ENCODE results near the gene FIBCD1.
"Not testable (repeated sequence)": the region's sequence is repeated elsewhere in the genome, so short reads cannot be mapped to it uniquely, and the experiment has no call there.

The FIBCD1 gene

GRCh38 chr9:130973686-130974281 is 34.7 kb upstream of the FIBCD1 start:
- DNase-seq (ENCODE audit: low read depth), result no peak

DNA sequence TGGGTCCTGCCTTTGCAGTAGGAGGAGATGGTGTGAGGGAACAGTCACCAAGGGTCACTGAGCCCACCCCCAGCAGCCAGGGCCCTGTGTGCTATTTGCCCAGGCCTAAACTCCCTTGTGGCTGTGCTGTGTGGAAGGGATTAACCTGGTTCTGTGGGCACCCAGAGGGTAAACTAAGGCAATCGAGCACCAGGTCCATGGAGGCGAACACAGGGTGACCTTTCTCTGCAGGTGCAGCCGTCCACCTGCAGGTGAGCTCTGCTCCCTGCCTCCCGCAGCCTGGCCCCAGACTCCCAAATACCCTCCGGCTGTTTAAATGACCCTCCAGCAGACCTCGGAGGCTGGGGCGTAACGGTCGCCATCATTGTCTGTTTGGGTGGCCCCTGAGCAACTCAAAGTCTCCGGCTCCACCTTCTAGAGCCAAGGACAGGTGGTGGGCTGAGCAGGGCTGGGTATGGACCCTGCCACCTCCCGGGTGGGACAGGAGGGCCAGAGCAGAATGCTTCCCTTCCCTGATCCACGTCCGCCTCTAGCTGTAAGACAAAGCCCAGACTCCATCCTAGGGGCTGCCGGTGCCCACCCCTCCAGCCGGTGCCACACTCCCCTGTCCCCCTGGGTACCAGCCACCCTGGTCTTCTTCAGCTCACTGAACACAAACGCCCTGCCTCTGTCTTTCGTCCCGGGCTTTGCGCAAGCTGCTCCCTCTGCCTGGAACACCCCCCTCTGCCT is 34.1 kb upstream of the FIBCD1 start:
- DNase-seq (ENCODE audit: low read depth), result no peak

DNA sequence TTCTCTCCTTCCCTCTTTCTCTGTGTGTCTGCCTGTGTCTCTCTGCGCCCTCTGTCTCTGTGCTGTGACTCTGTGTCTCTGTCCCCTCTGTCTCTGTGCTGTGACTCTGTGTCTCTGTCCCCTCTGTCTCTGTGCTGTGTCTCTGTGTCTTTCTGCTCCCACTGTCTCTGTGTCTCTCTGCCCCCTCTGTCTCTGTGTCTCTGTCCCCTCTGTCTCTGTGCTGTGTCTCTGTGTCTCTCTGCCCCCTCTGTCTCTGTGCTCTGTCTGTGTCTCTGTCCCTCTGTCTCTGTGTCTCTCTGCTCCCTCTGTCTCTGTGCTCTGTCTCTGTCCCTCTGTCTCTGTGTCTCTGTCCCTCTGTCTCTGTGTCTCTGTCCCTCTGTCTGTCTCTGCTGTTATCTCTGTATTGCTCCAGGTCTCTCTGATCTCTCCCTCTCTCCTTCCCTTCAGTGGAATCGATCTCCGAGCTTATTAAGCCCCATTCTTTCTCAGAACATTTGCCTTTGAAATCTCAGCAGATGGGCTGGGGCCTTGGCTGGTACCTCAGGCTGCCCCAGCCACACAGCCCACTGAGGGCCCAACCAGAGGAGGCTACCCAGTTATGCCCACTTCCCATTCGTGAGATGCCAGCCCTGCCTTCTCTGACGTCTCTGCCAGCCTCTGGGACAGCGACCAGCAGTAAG is 33.4 kb upstream of the FIBCD1 start:
- DNase-seq (ENCODE audit: low read depth), result no peak

DNA sequence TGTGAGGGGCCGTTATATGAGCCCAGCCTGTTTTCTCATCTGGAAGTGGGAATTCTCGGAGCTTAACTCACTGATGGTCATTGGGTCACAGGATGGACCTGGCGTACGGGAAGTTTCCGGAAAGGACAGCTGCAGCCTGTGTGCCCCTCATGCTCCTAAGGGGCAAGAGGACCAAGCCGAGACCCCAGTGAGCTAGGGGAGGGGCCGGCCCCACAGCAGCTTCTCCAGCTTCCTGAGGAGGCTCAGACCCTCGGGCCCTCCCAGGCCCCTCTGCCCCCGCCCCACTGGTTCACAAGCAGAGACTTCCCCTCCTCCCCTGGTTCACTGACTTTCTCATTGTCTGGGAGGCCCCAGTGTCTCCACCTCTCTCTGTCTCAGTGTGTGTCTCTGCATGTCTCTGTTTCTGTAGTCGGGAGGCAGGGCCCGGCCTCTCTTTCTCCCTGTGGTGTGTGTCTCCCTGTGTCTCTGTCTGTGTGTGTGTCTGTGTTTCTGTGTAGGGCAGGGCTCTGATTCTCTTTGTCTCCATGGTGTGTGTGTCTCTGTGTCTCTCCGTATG is 32.3 kb upstream of the FIBCD1 start:
- no peak for DNase-seq (ENCODE audit: low read depth)

DNA sequence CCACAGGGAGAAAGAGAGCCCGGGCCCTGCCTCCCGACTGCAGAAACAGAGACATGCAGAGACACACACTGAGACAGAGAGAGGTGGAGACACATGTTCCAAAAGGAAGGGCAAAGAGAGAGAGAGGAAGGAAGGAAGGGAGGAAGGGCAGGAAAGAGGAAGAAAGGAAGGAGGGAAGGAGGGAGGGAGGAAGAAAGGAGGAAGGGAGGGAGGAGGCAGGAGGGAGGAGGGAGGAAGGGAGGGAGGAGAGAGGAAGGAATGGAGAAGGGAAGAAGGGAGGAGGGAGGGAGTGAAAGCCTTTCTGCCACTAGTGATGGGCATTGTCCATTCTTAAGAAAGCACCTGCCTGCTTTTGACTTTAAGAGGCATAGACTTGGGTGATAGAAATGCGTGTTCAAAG is 31.8 kb upstream of the FIBCD1 start:
- no peak for DNase-seq (ENCODE audit: low read depth)

DNA sequence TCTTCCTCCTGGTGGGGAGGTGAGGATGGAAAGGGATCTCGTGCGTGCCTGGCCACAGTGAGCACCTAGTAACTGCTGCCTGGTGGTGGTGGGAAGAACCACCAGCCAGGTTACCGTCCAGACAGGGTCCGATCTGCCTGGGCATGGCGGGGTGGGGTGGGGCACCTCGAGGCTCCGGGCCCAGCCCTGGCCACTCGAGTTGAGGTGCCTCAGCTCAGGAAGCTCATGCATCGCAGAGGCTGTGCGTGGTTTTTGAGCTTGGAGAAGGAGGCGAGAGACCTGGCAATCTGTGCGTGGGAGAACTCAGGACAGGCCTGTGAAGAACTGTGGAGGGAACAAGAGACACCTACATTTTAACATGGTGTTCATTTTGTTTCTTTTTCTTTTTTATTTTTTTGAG is 31.0 kb upstream of the FIBCD1 start:
- no peak for DNase-seq (ENCODE audit: low read depth)

DNA sequence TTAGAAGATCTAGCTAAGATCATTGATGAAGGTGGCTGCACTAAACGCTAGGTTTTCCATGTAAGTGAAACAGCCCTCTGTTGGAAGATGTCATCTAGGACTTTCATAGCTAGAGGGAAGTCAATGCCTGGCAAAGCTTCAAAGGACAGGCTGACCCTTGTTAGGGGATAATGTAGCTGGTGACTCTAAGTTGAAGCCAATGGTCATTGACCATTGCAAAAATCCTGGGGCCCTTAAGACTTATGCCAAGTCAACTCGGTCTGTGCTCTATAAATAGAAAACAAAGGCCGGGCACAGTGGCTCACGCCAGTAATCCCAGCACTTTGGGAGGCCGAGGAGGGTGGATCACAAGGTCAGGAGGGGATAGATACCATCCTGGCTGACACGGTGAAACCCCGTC is 26.6 kb upstream of the FIBCD1 start:
- DNase-seq (ENCODE audit: low read depth), result no peak

- DNase-seq (ENCODE audit: low read depth), result no peak
Measured at GRCh38 chr9:130963916-130964315, 24.9 kb upstream of the FIBCD1 start.

GRCh38 chr9:130963337-130963908 is 24.4 kb upstream of the FIBCD1 start:
- DNase-seq (ENCODE audit: low read depth), result no peak

DNA sequence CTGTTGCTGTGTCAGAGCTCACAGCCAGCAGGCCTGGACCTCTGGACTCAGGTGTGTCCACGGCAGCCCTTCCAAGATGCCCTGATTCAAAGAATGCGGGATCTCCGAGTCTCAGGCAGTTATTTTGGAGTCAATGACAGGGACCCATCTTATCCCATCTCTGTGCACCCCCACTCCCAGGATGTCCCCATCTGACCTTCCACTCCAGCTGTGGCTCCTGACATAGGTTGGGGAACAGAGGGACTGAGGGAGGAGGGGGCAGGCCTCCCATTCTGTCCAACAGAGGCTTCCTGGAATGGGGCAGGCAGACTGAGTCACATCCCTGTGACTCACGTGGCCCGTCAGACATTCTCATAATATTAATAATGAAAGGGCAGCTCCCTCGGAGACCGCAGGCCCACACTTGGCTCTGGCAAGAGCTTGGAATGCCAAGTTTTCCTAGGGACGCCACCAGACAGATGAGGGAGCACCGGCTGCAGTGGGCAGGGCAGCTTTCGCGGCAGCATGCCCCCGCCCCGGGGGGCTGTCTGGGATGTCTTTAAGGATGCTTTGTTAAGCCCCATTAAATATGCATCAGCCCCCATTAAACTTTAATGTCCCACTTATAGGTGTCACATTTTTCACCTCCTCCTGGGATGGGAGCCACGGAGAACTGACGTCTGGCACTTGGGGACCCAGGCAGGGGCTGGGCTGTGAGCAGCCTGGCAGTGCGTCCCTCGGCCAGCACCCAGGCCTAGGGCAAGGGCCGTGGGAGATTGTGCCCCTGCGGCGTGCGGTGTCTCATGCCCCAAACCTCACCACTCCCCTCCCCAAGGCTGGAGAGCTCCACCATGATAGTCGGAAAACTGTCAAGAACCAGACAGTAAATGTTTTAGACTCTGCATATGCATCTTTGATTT is 23.6 kb upstream of the FIBCD1 start:
- DNase-seq (ENCODE audit: low read depth), result no peak

DNA sequence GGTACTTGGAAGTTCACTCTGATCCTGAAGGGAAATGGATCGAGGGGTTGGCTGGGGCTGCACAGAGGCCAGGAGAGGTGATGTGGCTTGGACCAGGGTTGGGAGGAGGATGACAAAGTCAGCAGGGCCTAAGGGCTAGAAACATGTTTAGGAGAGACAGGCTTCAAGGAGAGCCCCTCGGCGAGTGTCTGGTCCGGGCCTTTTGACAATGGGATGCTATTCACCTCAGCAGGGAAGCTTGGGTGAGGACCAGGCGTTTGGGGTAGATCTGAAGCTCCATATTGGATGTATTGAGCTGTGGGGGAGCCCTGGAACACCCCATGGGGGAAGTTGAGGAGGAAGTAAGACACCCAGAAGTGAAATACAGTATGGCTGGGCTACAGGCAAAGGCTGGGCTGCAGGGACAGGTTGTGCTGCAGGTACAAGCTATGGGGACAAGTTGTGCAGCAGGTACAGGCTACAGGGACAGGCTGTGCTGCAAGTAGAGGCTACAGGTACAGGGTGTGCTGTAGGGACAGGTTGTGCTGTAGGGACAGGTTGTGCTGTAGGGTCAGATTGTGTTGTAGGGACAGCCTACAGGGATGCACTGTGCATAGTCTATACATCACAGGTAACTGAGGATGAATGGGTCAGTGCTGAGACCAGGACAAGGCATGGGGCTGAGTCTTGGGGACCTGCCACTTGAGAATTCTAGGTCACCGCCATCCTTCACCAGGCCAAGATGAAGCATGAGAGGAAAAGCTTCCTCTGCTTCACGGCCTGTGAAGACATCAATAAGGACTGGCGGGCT is 22.7 kb upstream of the FIBCD1 start:
- no peak for DNase-seq (ENCODE audit: low read depth)

DNA sequence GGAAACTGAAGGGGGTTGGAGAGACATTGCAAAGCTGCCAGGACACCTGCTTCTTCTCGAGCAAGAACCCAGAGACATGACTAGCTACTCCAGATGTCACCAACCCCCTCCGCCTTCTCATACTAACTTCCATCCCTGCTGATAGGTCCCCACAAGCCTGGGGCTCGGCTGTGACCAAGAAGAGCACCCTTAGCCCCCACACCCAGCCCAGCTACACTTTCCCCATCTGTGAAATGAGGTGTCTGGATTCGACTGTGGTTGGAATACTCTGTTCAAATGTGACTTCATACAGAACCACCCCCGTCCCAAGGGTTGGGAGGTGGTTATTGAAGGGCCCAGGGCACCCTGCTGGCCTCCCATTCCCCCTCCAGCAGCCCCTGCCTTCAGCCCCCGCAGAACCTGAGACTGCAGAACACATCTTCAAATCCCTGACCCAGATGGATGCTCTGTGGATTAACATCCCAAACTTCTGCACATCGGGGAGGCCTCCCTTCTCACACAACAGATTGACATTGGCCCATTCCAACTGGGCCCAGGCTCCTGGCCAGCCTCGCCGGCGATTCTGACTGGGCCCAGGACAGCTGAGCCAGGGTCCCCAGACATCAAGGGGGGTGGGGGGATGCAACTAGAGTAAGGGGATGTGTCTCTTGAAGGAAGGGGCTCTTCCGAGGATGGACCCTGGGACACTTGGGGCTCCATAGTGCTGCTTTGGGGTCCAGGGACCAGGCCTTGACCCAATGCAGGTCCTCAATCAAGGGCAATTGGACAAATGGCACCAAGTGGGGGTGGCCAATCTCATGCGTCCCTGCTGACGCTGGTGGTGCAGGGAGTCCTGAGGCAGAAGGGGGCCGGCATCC is 21.7 kb upstream of the FIBCD1 start:
- no peak for DNase-seq (ENCODE audit: low read depth)

DNA sequence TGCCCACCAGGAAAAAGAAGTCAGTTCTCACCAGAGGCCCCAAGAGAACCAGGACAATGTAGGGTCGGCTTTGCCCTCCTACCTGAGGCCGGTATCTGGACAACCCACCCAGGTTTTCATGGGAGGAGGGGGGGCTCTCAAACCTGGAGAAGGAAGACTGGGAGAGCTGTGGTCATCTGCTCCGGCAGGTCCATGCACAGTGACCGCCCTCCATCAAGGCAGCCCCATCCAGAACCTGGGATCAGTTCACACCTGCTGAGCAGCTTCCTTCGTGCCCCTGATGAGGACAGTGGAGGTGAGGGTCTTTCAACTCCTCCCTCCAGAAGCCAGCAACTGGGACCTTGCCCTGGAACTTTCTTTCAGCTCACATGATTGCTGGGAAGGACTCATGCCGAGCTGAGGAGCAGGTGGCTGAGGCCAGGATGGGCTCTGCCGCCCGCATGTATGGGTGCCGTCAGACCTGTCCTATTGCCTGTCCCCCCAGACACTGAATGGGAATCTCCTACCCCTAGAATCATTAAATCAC is 20.8 kb upstream of the FIBCD1 start:
- DNase-seq (ENCODE audit: low read depth), result no peak

DNA sequence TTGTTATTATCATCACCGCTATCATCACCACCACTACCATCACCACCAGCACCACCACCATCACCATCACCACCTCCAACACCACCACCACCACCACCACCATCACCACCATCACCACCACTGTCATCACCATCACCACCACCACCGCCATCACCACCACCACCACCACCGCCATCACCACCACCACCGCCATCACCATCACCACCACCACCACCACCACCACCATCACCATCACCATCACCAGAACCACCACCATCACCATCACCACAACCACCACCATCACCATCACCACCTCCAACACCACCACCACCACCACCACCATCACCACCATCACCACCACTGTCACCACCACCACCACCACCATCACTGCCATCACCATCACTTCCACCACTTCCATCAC is 19.5 kb upstream of the FIBCD1 start:
- DNase-seq (ENCODE audit: low read depth), result not testable (repeated sequence)

DNA sequence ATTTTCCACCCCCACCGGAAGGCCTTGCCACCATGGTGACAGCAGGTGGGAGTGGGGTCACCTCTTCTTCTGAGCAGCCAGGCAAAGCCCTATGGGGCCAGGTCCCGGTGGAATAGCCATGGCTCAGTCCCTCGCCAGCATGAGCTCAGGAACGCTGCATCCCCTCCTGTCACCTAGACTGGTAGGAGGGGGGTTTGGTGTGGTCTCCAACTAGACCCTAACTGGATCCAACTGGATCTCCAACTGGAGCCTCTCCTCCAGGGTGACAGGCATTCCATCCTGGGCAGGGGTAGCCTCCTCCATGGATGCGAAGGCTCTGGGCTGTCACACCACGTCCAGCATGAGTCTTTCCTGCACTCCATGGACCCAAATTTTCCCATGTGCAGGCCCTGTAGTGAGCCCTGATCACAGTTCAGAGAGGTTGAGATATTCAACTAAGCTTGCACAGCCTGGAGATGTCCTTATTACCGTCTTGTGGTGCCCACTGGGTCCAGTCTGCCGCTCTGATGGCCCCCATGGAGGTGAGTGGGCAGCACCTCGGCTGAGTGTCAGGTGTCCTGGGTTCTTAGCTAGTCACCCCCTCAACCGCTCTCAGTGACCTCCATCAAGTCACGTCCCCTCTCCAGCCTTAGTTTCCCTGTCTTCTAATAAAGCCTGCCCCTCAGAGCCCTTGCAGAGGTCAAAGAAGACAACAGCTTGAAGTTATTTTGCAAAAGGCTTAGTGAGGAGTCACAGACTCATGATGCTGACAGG is 18.6 kb upstream of the FIBCD1 start:
- no peak for DNase-seq (ENCODE audit: low read depth)

GRCh38 chr9:130956636-130957450 is 17.8 kb upstream of the FIBCD1 start:
- DNase-seq (ENCODE audit: low read depth), result no peak

- DNase-seq (ENCODE audit: low read depth), result no peak
Measured at GRCh38 chr9:130955947-130956621, 17.0 kb upstream of the FIBCD1 start.
